ENCODE data around the gene URM1.

- TF ChIP-seq CTCF (IDR thresholded peaks at IDR 0.05; ENCODE audit: low read depth, low read length) = no peak
- no peak for TF ChIP-seq MAX (IDR thresholded peaks at IDR 0.05; ENCODE audit: low read depth, low read length)
These were observed 33.2 kb upstream of the URM1 start for GRCh38 chr9:128337936-128338335.
